GM21360 (cell line): Measurements from ENCODE around the gene AURKA.
"Not testable (repeated sequence)": the region's sequence is repeated elsewhere in the genome, so short reads cannot be mapped to it uniquely, and the experiment has no call there.

Experiments used
- ATAC-seq: cut with Tn5 transposase; IDR thresholded peaks from one replicate; pipeline ENCODE4 v1.9.1; 2021; ENCODE audit warnings: mild to moderate bottlenecking, moderate library complexity; ENCODE audit not compliant: unreplicated experiment

AURKA gene

GRCh38 chr20:56360133-56360907, 31.7 kb downstream of the AURKA start:
- ATAC-seq = no peak

- no peak for ATAC-seq
Measured at GRCh38 chr20:56359212-56360132, 32.5 kb downstream of the AURKA start.

- peak; percentile 98 for ATAC-seq
Measured at GRCh38 chr20:56358600-56359211, 33.3 kb downstream of the AURKA start, which contains the start of gene FAM210B. FAM210B (plus strand) TSS chr20:56358974; CDS start chr20:56359006, 32 bp downstream.

- ATAC-seq = no peak
Measured at GRCh38 chr20:56358070-56358469, 33.9 kb downstream of the AURKA start.

- no peak for ATAC-seq
Measured at GRCh38 chr20:56353356-56353755, 38.7 kb downstream of the AURKA start.

GRCh38 chr20:56352345-56353055, 39.5 kb downstream of the AURKA start:
- no peak for ATAC-seq

- no peak for ATAC-seq
Measured at GRCh38 chr20:56350842-56351241, 41.2 kb downstream of the AURKA start.

- no peak for ATAC-seq
Measured at GRCh38 chr20:56348746-56349145, 43.3 kb downstream of the AURKA start.

- no peak for ATAC-seq
Measured at GRCh38 chr20:56348305-56348693, 43.7 kb downstream of the AURKA start.

GRCh38 chr20:56347628-56348304, 44.2 kb downstream of the AURKA start:
- ATAC-seq = no peak

- ATAC-seq = no peak
Measured at GRCh38 chr20:56345911-56346310, 46.1 kb downstream of the AURKA start.

GRCh38 chr20:56343861-56344381, 48.1 kb downstream of the AURKA start:
- ATAC-seq = peak; percentile 75

- no peak for ATAC-seq
Measured at GRCh38 chr20:56342783-56343182, 49.2 kb downstream of the AURKA start.

- not testable (repeated sequence) for ATAC-seq
Measured at GRCh38 chr20:56336709-56337108, 55.3 kb downstream of the AURKA start.

GRCh38 chr20:56328861-56329260, 63.2 kb downstream of the AURKA start:
- ATAC-seq = no peak

GRCh38 chr20:56324806-56325205, 67.2 kb downstream of the AURKA start:
- ATAC-seq = no peak

- no peak for ATAC-seq
Measured at GRCh38 chr20:56323656-56324055, 68.4 kb downstream of the AURKA start.

- ATAC-seq = no peak
Measured at GRCh38 chr20:56323206-56323605, 68.8 kb downstream of the AURKA start.

GRCh38 chr20:56322681-56323080, 69.3 kb downstream of the AURKA start:
- no peak for ATAC-seq
